Fibroblast of lung (primary cell): ENCODE results near the gene PSMA5. TPM values are rescaled to one million over a fixed set of nuclear protein-coding genes. Genes with fewer than 3 reads are reported as not detected.
A peak's percentile ranks its signal among the peaks of the same experiment; 100 is the strongest.
"Not testable (repeated sequence)": the region's sequence is repeated elsewhere in the genome, so short reads cannot be mapped to it uniquely, and the experiment has no call there.

ENCODE experiments used
- DNase-seq, 2 donors: peaks; one replicate each; pipeline versions ENCODE4 v3.0.0 to v3.0.0-alpha.2; 2010; ENCODE audit warnings: low read depth in 2 of 2
- H2AFZ ChIP-seq: 2 replicates; pipeline ENCODE4 v1.5.1; 2012; ENCODE audit warnings: low read length, control low read depth, inconsistent platforms
- H3K27ac ChIP-seq: 2 replicates; pipeline ENCODE4 v1.5.1; 2011; ENCODE audit warnings: low read length, control low read depth; ENCODE audit not compliant: insufficient read depth
- H3K27me3 ChIP-seq: 2 replicates; pipeline ENCODE4 v1.5.1; 2011; ENCODE audit warnings: mild to moderate bottlenecking, low read length; ENCODE audit not compliant: control insufficient read depth, insufficient read depth
- H3K36me3 ChIP-seq: 2 replicates; pipeline ENCODE4 v1.5.1; 2011; ENCODE audit warnings: low read length; ENCODE audit not compliant: control insufficient read depth, insufficient read depth
- H3K4me1 ChIP-seq: 2 replicates; pipeline ENCODE4 v1.5.1; 2011; ENCODE audit warnings: low read length; ENCODE audit not compliant: control insufficient read depth, insufficient read depth; ENCODE audit errors: extremely low read depth
- H3K4me2 ChIP-seq: 2 replicates; pipeline ENCODE4 v1.5.1; 2011; ENCODE audit warnings: low read length, control low read depth; ENCODE audit not compliant: insufficient read depth; ENCODE audit errors: extremely low read depth
- H3K4me3 ChIP-seq, 4 experiments: fragments of 200-600 bp in 1 of 4; sonication (generic) in 1 of 4; replicated peaks in 1 of 4; 2 replicates each; pipeline ENCODE4 v1.5.1; 2011 to 2016; ENCODE audit warnings: low read length in 4 of 4, low read depth in 3 of 4, mild to moderate bottlenecking in 3 of 4, control low read depth in 2 of 4, inconsistent platforms in 1 of 4, mixed read lengths in 1 of 4; ENCODE audit not compliant: insufficient read depth in 1 of 4; ENCODE audit errors: control extremely low read depth in 1 of 4
- H3K79me2 ChIP-seq: 2 replicates; pipeline ENCODE4 v1.5.1; 2012; ENCODE audit warnings: mild to moderate bottlenecking, low read length, inconsistent platforms; ENCODE audit not compliant: control insufficient read depth, insufficient read depth
- H3K9ac ChIP-seq: 2 replicates; pipeline ENCODE4 v1.5.1; 2011; ENCODE audit warnings: mild to moderate bottlenecking, low read length, control low read depth; ENCODE audit not compliant: insufficient read depth
- H3K9me3 ChIP-seq: 2 replicates; pipeline ENCODE4 v1.5.1; 2012; ENCODE audit warnings: low read depth, low read length; ENCODE audit not compliant: control insufficient read depth, insufficient read depth
- H4K20me1 ChIP-seq: 2 replicates; pipeline ENCODE4 v1.5.1; 2011; ENCODE audit warnings: low read length; ENCODE audit not compliant: control insufficient read depth, insufficient read depth; ENCODE audit errors: extremely low read depth
- EZH2 ChIP-seq: IDR thresholded peaks from 2 replicates; pipeline ENCODE4 v1.5.1; 2012; ENCODE audit warnings: low read length, control low read depth, mild to moderate bottlenecking; ENCODE audit errors: missing control alignments
- polyA minus RNA-seq: library from RNA; depleted of rRNA, polyadenylated mRNA; stranded (reverse); fragments of >200 nt; gene quantifications from 2 replicates; pipeline ENCODE4 v1.2.3, GENCODE V29; 2011; ENCODE audit warnings: low replicate concordance
- polyA plus RNA-seq, 2 donors: library from polyadenylated mRNA; depleted of rRNA in 1 of 2; stranded (reverse) in 1 of 2; unstranded in 1 of 2; fragments of >200 nt; gene quantifications; 2 replicates each; pipeline ENCODE4 v1.2.1, GENCODE V29; 2011 to 2012; ENCODE audit warnings: missing spikeins in 1 of 2
- total RNA-seq: library from RNA; depleted of rRNA; stranded (reverse); fragments of >200 nt; gene quantifications from 2 replicates; pipeline ENCODE4 v1.2.1, GENCODE V29; 2014
- TF ChIP-seq, protein P1 (sequence below), 2 donors: IDR thresholded peaks in 1 of 2; conservative IDR thresholded peaks in 1 of 2; 1 replicate in 1 of 2; 2 replicates in 1 of 2; pipeline ENCODE4 v1.5.1; 2011 to 2012; ENCODE audit warnings: low read length in 2 of 2, control low read depth in 1 of 2, inconsistent platforms in 1 of 2, low read depth in 1 of 2, mild to moderate bottlenecking in 1 of 2

Gene PSMA5
- total RNA-seq (39.0 and 41.0 TPM in 2 replicates), polyA plus RNA-seq (142 and 145 TPM in 2 replicates), polyA minus RNA-seq (17.0 and 33.7 TPM in 2 replicates)
- polyA plus RNA-seq (2012): 98.3 and 113 TPM in 2 replicates

DNA sequence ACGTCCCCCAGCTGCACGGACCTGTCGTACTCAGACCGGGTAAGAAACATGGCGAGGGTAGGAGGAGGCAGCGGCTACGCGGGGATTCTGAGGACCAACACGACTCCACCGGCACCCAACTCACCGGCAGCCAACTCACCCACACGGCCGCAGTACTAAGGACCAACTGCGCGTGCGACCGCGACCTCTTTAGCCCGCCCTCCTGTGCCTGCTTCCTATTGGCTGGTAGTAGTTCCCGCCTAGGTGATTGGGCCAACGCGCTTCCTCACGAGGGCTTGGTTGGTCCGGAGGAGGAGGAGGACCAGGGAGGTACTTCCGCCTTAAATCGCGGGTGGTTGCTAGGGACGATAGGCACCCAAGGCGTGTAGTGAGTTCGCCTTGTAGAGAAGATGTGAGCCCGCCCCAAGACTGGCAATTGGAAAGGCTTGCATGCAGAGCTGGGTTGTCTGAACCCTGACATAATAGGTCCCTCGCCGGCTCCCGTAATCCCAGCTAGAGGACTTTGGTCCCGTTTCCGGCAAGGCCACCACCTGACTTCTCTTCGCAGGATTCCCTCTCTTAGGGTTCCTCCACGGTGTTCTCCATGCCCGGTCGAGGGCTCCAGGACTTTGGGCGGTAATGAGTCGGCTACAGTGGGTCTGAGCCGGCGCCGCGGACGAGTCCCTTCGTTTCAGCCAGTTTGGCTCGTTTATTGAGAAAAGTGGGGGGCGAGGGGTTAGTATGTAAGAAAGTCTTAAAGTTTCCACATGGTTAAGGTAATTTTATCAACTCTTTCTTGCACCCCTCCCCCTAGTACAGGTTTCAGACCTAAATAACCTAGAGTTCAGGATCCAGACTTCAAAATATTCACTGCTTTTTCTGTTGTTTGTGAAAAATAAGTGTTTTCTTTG, at the start of gene PSMA5:
Gene PSMA5, minus strand, starts transcription at position 168 of the 890 bp plus-strand sequence. Its CDS starts 118 bp downstream, at position 50.
- peak within 1 kb of the TSS; percentile 27 for H2AFZ ChIP-seq
- peaks cover 46% of the 10 kb centered on the region for H3K79me2 ChIP-seq
- peak within 1 kb of the TSS; percentile 93 for H3K27ac ChIP-seq
- H3K27me3 ChIP-seq: no peaks in the 10 kb centered on the region
- H3K36me3 ChIP-seq: no peaks in the 10 kb centered on the region
- TF ChIP-seq, protein P1, sequence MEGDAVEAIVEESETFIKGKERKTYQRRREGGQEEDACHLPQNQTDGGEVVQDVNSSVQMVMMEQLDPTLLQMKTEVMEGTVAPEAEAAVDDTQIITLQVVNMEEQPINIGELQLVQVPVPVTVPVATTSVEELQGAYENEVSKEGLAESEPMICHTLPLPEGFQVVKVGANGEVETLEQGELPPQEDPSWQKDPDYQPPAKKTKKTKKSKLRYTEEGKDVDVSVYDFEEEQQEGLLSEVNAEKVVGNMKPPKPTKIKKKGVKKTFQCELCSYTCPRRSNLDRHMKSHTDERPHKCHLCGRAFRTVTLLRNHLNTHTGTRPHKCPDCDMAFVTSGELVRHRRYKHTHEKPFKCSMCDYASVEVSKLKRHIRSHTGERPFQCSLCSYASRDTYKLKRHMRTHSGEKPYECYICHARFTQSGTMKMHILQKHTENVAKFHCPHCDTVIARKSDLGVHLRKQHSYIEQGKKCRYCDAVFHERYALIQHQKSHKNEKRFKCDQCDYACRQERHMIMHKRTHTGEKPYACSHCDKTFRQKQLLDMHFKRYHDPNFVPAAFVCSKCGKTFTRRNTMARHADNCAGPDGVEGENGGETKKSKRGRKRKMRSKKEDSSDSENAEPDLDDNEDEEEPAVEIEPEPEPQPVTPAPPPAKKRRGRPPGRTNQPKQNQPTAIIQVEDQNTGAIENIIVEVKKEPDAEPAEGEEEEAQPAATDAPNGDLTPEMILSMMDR (conservative IDR thresholded peaks at IDR 0.05 in 1 of 2, IDR thresholded peaks at IDR 0.05 in 1 of 2; ENCODE audit: low read depth in 1 of 2, low read length in 2 of 2): no peak
- no peak for TF ChIP-seq EZH2
- H4K20me1 ChIP-seq: no peaks in the 10 kb centered on the region
- H3K4me1 ChIP-seq: peaks cover 3% of the 10 kb centered on the region
- peak within 1 kb of the TSS; percentile 74 to 93 (median 89) for H3K4me3 ChIP-seq
- H3K9ac ChIP-seq: peak within 1 kb of the TSS; percentile 89
- peak; percentile 99 to 100 for DNase-seq
- H3K4me2 ChIP-seq: peak within 1 kb of the TSS; percentile 95
- H3K9me3 ChIP-seq: no peaks in the 10 kb centered on the region

DNA sequence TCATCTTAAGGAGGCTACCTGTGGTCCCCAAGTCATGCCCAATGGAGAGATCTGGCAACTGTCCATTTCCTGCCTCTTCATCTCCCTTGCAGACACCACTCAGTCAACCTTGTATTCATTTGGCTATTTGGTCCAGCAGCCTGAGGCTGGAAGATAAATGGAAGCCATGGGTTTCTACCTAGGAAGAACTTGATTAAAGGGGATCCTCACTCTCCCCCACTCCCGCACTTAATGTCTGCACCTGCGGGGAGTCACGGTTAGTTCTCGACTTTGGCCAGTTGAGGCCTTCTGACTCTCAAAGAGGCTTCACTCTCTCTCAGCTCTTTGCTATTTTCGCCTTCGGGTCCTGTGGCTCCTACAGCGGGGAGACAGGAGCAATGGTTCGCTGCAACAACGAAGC, 49.0 kb upstream of the PSMA5 start:
- H3K9me3 ChIP-seq: no peaks in the 10 kb centered on the region
- H2AFZ ChIP-seq: no peak overlapping the region
- H3K4me3 ChIP-seq: no peak overlapping the region
- no peaks in the 10 kb centered on the region for H4K20me1 ChIP-seq
- H3K27ac ChIP-seq: no peak overlapping the region
- no peak overlapping the region for H3K9ac ChIP-seq
- H3K4me2 ChIP-seq: no peak overlapping the region
- no peaks in the 10 kb centered on the region for H3K4me1 ChIP-seq
- H3K79me2 ChIP-seq: no peaks in the 10 kb centered on the region
- no peaks in the 10 kb centered on the region for H3K36me3 ChIP-seq
- no peak for DNase-seq
- H3K27me3 ChIP-seq: peaks cover 16% of the 10 kb centered on the region
- no peak for TF ChIP-seq EZH2

DNA sequence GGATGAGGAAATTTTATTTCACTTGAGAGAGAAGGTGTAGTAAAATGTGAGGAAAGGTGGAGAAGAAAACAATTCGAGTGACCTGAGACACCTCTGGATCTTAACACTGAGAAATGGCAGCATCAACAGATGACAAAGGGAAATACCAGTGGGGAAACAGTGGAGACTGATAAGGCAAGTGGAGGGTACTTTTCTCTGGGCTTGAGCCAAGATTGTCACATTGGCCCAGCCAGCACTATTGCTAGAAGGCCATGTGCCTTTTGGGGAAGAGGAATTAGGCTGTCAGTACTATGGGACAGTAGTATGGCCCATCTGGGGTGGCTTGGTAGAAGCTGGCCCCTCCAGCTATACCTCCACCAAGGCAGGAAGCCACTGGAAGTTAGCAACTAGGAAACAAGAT, 48.4 kb upstream of the PSMA5 start:
- no peak overlapping the region for H3K27ac ChIP-seq
- no peaks in the 10 kb centered on the region for H3K79me2 ChIP-seq
- no peak overlapping the region for H2AFZ ChIP-seq
- no peaks in the 10 kb centered on the region for H3K36me3 ChIP-seq
- TF ChIP-seq, protein P1 (conservative IDR thresholded peaks at IDR 0.05 in 1 of 2, IDR thresholded peaks at IDR 0.05 in 1 of 2; ENCODE audit: low read depth in 1 of 2, low read length in 2 of 2): no peak
- no peak for TF ChIP-seq EZH2
- H3K27me3 ChIP-seq: peaks cover 22% of the 10 kb centered on the region
- no peaks in the 10 kb centered on the region for H3K4me1 ChIP-seq
- no peaks in the 10 kb centered on the region for H4K20me1 ChIP-seq
- H3K4me3 ChIP-seq: no peak overlapping the region
- no peak overlapping the region for H3K9ac ChIP-seq
- H3K4me2 ChIP-seq: no peak overlapping the region
- no peak for DNase-seq
- no peaks in the 10 kb centered on the region for H3K9me3 ChIP-seq

DNA sequence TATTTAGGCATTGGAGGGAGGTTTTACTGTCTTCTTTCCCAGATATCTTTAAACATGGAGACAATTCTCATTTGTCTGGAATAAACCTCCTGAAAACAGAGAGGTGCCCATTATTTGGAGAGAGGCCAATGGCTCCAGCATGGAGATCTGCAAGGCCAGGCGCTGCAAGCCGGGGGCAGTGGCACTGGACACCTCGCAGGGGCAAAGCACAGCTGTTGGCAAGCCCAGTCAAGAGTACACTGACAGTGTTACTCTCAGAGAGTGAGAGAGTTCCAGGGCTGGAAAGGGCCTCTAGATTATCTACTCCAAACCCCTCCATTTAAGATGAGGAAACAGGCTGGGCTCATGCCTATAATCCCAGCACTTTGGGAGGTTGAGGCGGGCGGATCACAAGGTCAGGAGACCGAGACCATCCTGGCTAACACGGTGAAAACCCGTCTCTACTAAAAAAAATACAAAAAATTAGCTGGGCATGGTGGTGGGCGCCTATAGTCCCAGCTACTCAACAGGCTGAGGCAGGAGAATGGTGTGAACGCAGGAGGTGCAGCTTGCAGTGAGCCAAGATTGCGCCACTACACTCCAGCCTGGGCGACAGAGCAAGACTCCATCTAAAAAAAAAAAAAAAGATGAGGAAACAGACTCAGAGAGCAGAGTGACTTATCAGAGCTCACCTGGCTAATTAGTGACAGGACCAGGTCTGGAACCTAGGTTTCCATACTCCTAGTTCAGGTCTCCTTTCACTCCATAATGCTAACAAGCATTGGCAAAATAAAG, 47.2 kb upstream of the PSMA5 start:
- DNase-seq, H4K20me1 ChIP-seq: not testable (repeated sequence)
- peaks cover 24% of the 10 kb centered on the region for H3K27me3 ChIP-seq

More for the DNA sequence above, 47.2 kb upstream of the PSMA5 start:
- H3K4me3 ChIP-seq, H3K4me2 ChIP-seq, H3K79me2 ChIP-seq, H3K27ac ChIP-seq, H3K4me1 ChIP-seq, H3K9me3 ChIP-seq, H3K9ac ChIP-seq, H3K36me3 ChIP-seq, H2AFZ ChIP-seq: not testable (repeated sequence)
